Trophoblast cell (in vitro differentiated cells and primary cell): Measurements from ENCODE around the gene UNC13A.

ENCODE experiments used
- DNase-seq, 2 donors: peaks; one replicate each; pipeline ENCODE4 v3.0.0-alpha.2; 2016
- H2AFZ ChIP-seq: 2 replicates; pipeline ENCODE4 v1.6.1; 2013; ENCODE audit warnings: low read length, moderate library complexity, mild to moderate bottlenecking; ENCODE audit not compliant: insufficient read depth, poor library complexity
- H2AK5ac ChIP-seq: 2 replicates; pipeline ENCODE4 v1.6.1; 2013; ENCODE audit warnings: mild to moderate bottlenecking, low read length
- H2BK120ac ChIP-seq: 2 replicates; pipeline ENCODE4 v1.6.1; 2013; ENCODE audit warnings: low read length, mild to moderate bottlenecking, moderate library complexity; ENCODE audit not compliant: insufficient read depth, poor library complexity
- H2BK12ac ChIP-seq: 2 replicates; pipeline ENCODE4 v1.6.1; 2013; ENCODE audit warnings: mild to moderate bottlenecking, low read length, moderate library complexity
- H2BK5ac ChIP-seq: 2 replicates; pipeline ENCODE4 v1.6.1; 2013; ENCODE audit warnings: low read length, low read depth, moderate library complexity, mild to moderate bottlenecking; ENCODE audit not compliant: poor library complexity
- H3K14ac ChIP-seq: 2 replicates; pipeline ENCODE4 v1.6.1; 2013; ENCODE audit warnings: mild to moderate bottlenecking, low read length
- H3K18ac ChIP-seq: 2 replicates; pipeline ENCODE4 v1.6.1; 2013; ENCODE audit warnings: mild to moderate bottlenecking, low read length
- H3K23ac ChIP-seq: 2 replicates; pipeline ENCODE4 v1.6.1; 2013; ENCODE audit warnings: low read length
- H3K27ac ChIP-seq: 2 replicates; pipeline ENCODE4 v1.5.1; 2013; ENCODE audit warnings: low read depth, mild to moderate bottlenecking, inconsistent platforms, low read length, moderate library complexity
- H3K27me3 ChIP-seq: 2 replicates; pipeline ENCODE4 v1.6.1; 2013; ENCODE audit warnings: inconsistent platforms, mild to moderate bottlenecking, low read length, moderate library complexity; ENCODE audit not compliant: insufficient read depth
- H3K36me3 ChIP-seq, 2 experiments: 1 replicate in 1 of 2; 2 replicates in 1 of 2; pipeline ENCODE4 v1.6.1; 2013; ENCODE audit warnings: low read length in 2 of 2, mild to moderate bottlenecking in 2 of 2, moderate library complexity in 1 of 2; ENCODE audit not compliant: insufficient read depth in 2 of 2, control insufficient read depth in 1 of 2
- H3K4ac ChIP-seq: 2 replicates; pipeline ENCODE4 v1.6.1; 2013; ENCODE audit warnings: low read depth, mild to moderate bottlenecking, low read length, moderate library complexity
- H3K4me1 ChIP-seq, 2 experiments: 1 replicate in 1 of 2; 2 replicates in 1 of 2; pipeline ENCODE4 v1.6.1; 2013; ENCODE audit warnings: low read length in 2 of 2, mild to moderate bottlenecking in 2 of 2, moderate library complexity in 1 of 2; ENCODE audit not compliant: insufficient read depth in 2 of 2, control insufficient read depth in 1 of 2
- H3K4me2 ChIP-seq: 2 replicates; pipeline ENCODE4 v1.6.1; 2013; ENCODE audit warnings: inconsistent platforms, mild to moderate bottlenecking, low read length, moderate library complexity
- H3K4me3 ChIP-seq: 2 replicates; pipeline ENCODE4 v1.5.1; 2013; ENCODE audit warnings: mild to moderate bottlenecking, low read depth, low read length, inconsistent platforms
- H3K79me1 ChIP-seq: one replicate; pipeline ENCODE4 v1.6.1; 2013; ENCODE audit warnings: low read length
- H3K79me2 ChIP-seq: 2 replicates; pipeline ENCODE4 v1.6.1; 2013; ENCODE audit warnings: low read length, mild to moderate bottlenecking; ENCODE audit not compliant: control insufficient read depth, insufficient read depth, poor library complexity
- H3K9ac ChIP-seq: 2 replicates; pipeline ENCODE4 v1.6.1; 2013; ENCODE audit warnings: mild to moderate bottlenecking, low read length
- H3K9me3 ChIP-seq: 2 replicates; pipeline ENCODE4 v1.6.1; 2013; ENCODE audit warnings: low read depth, mild to moderate bottlenecking, control low read depth, inconsistent platforms, low read length; ENCODE audit not compliant: insufficient read depth
- H4K12ac ChIP-seq: 2 replicates; pipeline ENCODE4 v1.6.1; 2013; ENCODE audit warnings: low read depth, mild to moderate bottlenecking, low read length, moderate library complexity
- H4K8ac ChIP-seq: 2 replicates; pipeline ENCODE4 v1.6.1; 2013; ENCODE audit warnings: low read depth, mild to moderate bottlenecking, low read length, moderate library complexity
- H4K91ac ChIP-seq: one replicate; pipeline ENCODE4 v1.6.1; 2013; ENCODE audit warnings: low read depth, mild to moderate bottlenecking, low read length, moderate library complexity
- WGBS: extraction: QIAGEN DNeasy Blood & Tissue Kit; methylation state at CpG from one replicate; pipeline ENCODE4 v1.1.7; 2013; ENCODE audit warnings: missing lambda C conversion rate; ENCODE audit not compliant: insufficient read length, insufficient coverage; ENCODE audit errors: extremely low coverage; 5-methylcytosine and 5-hydroxymethylcytosine counted together

UNC13A gene

DNA sequence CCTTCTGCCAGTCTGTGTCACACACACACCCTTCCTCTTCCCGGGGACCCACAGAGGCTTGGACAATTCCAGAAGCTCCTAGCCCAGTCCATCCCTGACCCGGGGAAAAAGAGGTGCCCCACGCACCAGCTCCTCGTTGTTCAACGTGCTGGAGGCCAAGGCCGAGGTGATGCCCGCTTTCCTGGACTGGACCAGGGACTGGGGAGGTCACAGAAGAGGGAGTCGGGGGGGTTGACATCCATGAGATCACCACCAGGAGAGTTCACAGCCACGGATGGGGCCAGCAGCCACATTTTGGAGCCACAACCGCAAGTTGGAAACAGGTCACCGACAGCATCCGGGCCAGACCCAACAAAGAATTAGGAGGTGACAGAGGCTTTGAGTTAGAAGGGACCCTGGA, 39.4 kb downstream of the UNC13A start:
- H4K8ac ChIP-seq = no peak overlapping the region
- no CpG with 5 or more reads among the region's 12 CpGs for WGBS
- no peak overlapping the region for H2AFZ ChIP-seq
- DNase-seq = no peak
- no peaks in the 10 kb centered on the region for H3K4me1 ChIP-seq
- no peaks in the 10 kb centered on the region for H3K27me3 ChIP-seq
- H3K4me3 ChIP-seq = no peak overlapping the region
- H3K36me3 ChIP-seq = no peaks in the 10 kb centered on the region
- no peak overlapping the region for H2AK5ac ChIP-seq
- no peaks in the 10 kb centered on the region for H3K79me2 ChIP-seq
- no peak overlapping the region for H3K4ac ChIP-seq
- H4K91ac ChIP-seq = no peak overlapping the region
- no peak overlapping the region for H3K27ac ChIP-seq
- no peak overlapping the region for H2BK12ac ChIP-seq
- no peak overlapping the region for H3K4me2 ChIP-seq
- no peak overlapping the region for H4K12ac ChIP-seq
- H3K14ac ChIP-seq = no peak overlapping the region
- no peak overlapping the region for H2BK5ac ChIP-seq
- no peak overlapping the region for H3K18ac ChIP-seq
- H3K9ac ChIP-seq = no peak overlapping the region
- H3K79me1 ChIP-seq = no peaks in the 10 kb centered on the region
- H2BK120ac ChIP-seq = no peak overlapping the region
- H3K9me3 ChIP-seq = no peaks in the 10 kb centered on the region
- no peak overlapping the region for H3K23ac ChIP-seq

GRCh38 chr19:17648097-17648660, 40.0 kb downstream of the UNC13A start:
- Histone ChIP-seq H3K9me3 (no peaks in the 10 kb centered on the region), H3K4me3 (no peak overlapping the region), H3K79me1 (no peaks in the 10 kb centered on the region), H2BK120ac (no peak overlapping the region), H4K8ac (no peak overlapping the region), H3K79me2 (no peaks in the 10 kb centered on the region), H3K36me3 (no peaks in the 10 kb centered on the region), H2AK5ac (no peak overlapping the region), H3K27me3 (no peaks in the 10 kb centered on the region), H2AFZ (no peak overlapping the region), H3K9ac (no peak overlapping the region), H4K91ac (no peak overlapping the region), H3K27ac (no peak overlapping the region), H3K23ac (no peak overlapping the region), H3K4ac (no peak overlapping the region), H2BK12ac (no peak overlapping the region), H3K4me1 (no peaks in the 10 kb centered on the region), H3K4me2 (no peak overlapping the region), H3K18ac (no peak overlapping the region), H4K12ac (no peak overlapping the region), H2BK5ac (no peak overlapping the region), H3K14ac (no peak overlapping the region)
- no peak for DNase-seq
- WGBS = no CpG with 5 or more reads among the region's 32 CpGs

- no peak overlapping the region for H2BK120ac ChIP-seq
- H3K4ac ChIP-seq = no peak overlapping the region
- H3K27me3 ChIP-seq = no peaks in the 10 kb centered on the region
- H3K79me2 ChIP-seq = no peaks in the 10 kb centered on the region
- H3K23ac ChIP-seq = no peak overlapping the region
- no peak overlapping the region for H4K12ac ChIP-seq
- H3K27ac ChIP-seq = no peak overlapping the region
- no peak overlapping the region for H3K18ac ChIP-seq
- no CpG with 5 or more reads among the region's 50 CpGs for WGBS
- H3K9me3 ChIP-seq = no peaks in the 10 kb centered on the region
- no peak overlapping the region for H3K9ac ChIP-seq
- H4K8ac ChIP-seq = no peak overlapping the region
- no peaks in the 10 kb centered on the region for H3K4me1 ChIP-seq
- no peaks in the 10 kb centered on the region for H3K36me3 ChIP-seq
- no peak overlapping the region for H2AFZ ChIP-seq
- H3K14ac ChIP-seq = no peak overlapping the region
- H2BK12ac ChIP-seq = no peak overlapping the region
- no peak overlapping the region for H2AK5ac ChIP-seq
- no peak overlapping the region for H2BK5ac ChIP-seq
- no peak for DNase-seq
- H3K79me1 ChIP-seq = no peaks in the 10 kb centered on the region
- H4K91ac ChIP-seq = no peak overlapping the region
- H3K4me2 ChIP-seq = no peak overlapping the region
- no peak overlapping the region for H3K4me3 ChIP-seq
Measured at GRCh38 chr19:17647071-17648020, 40.8 kb downstream of the UNC13A start.

GRCh38 chr19:17646441-17646840, 41.7 kb downstream of the UNC13A start:
- Histone ChIP-seq H2BK12ac (no peak overlapping the region), H3K27me3 (no peaks in the 10 kb centered on the region), H4K8ac (no peak overlapping the region), H4K12ac (no peak overlapping the region), H3K79me2 (no peaks in the 10 kb centered on the region), H3K4me2 (no peak overlapping the region), H3K27ac (no peak overlapping the region), H3K4ac (no peak overlapping the region), H3K18ac (no peak overlapping the region), H4K91ac (no peak overlapping the region), H3K14ac (no peak overlapping the region), H2BK5ac (no peak overlapping the region), H3K23ac (no peak overlapping the region), H2BK120ac (no peak overlapping the region), H3K36me3 (no peaks in the 10 kb centered on the region), H2AFZ (no peak overlapping the region), H3K4me1 (no peaks in the 10 kb centered on the region), H3K9ac (no peak overlapping the region), H3K79me1 (no peaks in the 10 kb centered on the region), H3K9me3 (no peaks in the 10 kb centered on the region), H3K4me3 (no peak overlapping the region), H2AK5ac (no peak overlapping the region)
- DNase-seq = no peak
- WGBS = no CpG with 5 or more reads among the region's 8 CpGs
